RWPE2 (cell line): ENCODE measurements around the gene HOXB13.

Source experiments
- ATAC-seq: fragments of 200-7000 bp; cut with Tn5 transposase; 3 replicates; pipeline ENCODE4 v1.9.1; 2021; ENCODE audit warnings: low read depth
- DNase-seq: peaks from one replicate; pipeline ENCODE4 v3.0.0-alpha.2; 2020; ENCODE audit warnings: low spot score
- H3K27ac ChIP-seq: fragments of 450-650 bp; 2 replicates; pipeline ENCODE4 v1.5.1; 2017; ENCODE audit warnings: mild to moderate bottlenecking; ENCODE audit not compliant: poor library complexity, severe bottlenecking
- H3K27me3 ChIP-seq: fragments of 250-450 bp; sonication (Bioruptor Pico); 2 replicates; pipeline ENCODE4 v1.5.1; 2021; ENCODE audit warnings: mild to moderate bottlenecking, moderate library complexity; ENCODE audit not compliant: insufficient read depth, poor library complexity, severe bottlenecking
- H3K36me3 ChIP-seq: fragments of 250-450 bp; sonication (Bioruptor Pico); 2 replicates; pipeline ENCODE4 v1.5.1; 2020; ENCODE audit warnings: low read depth, mild to moderate bottlenecking, moderate library complexity
- H3K4me1 ChIP-seq: fragments of 250-450 bp; sonication (Bioruptor Pico); 2 replicates; pipeline ENCODE4 v1.5.1; 2021; ENCODE audit warnings: mild to moderate bottlenecking, moderate library complexity; ENCODE audit not compliant: insufficient read depth, poor library complexity, severe bottlenecking
- H3K4me3 ChIP-seq: fragments of 250-450 bp; sonication (Bioruptor Pico); 2 replicates; pipeline ENCODE4 v1.5.1; 2021; ENCODE audit warnings: mild to moderate bottlenecking, moderate library complexity; ENCODE audit not compliant: severe bottlenecking
- H3K9me3 ChIP-seq: fragments of 250-450 bp; sonication (Bioruptor Pico); 2 replicates; pipeline ENCODE4 v1.5.1; 2021; ENCODE audit warnings: mild to moderate bottlenecking, moderate library complexity; ENCODE audit not compliant: severe bottlenecking
- CTCF ChIP-seq: fragments of 450-650 bp; IDR thresholded peaks from one replicate; pipeline ENCODE4 v1.5.1; 2017; ENCODE audit warnings: mild to moderate bottlenecking, moderate library complexity; ENCODE audit not compliant: poor library complexity, severe bottlenecking

The HOXB13 gene

GRCh38 chr17:48748718-48749566 lies 20.4 kb upstream of the HOXB13 start:
- no peak for DNase-seq
- no peak for TF ChIP-seq CTCF
- H3K9me3 ChIP-seq = no peaks in the 10 kb centered on the region
- no peaks in the 10 kb centered on the region for H3K4me1 ChIP-seq
- peaks cover 98% of the 10 kb centered on the region for H3K27me3 ChIP-seq
- no peak overlapping the region for H3K27ac ChIP-seq
- H3K36me3 ChIP-seq = no peaks in the 10 kb centered on the region
- no peak overlapping the region for H3K4me3 ChIP-seq
- ATAC-seq = no peak

- H3K4me1 ChIP-seq = no peaks in the 10 kb centered on the region
- TF ChIP-seq CTCF = no peak
- peaks cover 98% of the 10 kb centered on the region for H3K27me3 ChIP-seq
- DNase-seq (no peak), ATAC-seq (no peak)
- no peak overlapping the region for H3K27ac ChIP-seq
- no peaks in the 10 kb centered on the region for H3K36me3 ChIP-seq
- no peak overlapping the region for H3K4me3 ChIP-seq
- no peaks in the 10 kb centered on the region for H3K9me3 ChIP-seq
These were observed 19.2 kb upstream of the HOXB13 start for GRCh38 chr17:48747445-48748363.

GRCh38 chr17:48746916-48747444 lies 18.4 kb upstream of the HOXB13 start:
- Histone ChIP-seq H3K27me3 (peaks cover 98% of the 10 kb centered on the region), H3K4me1 (no peaks in the 10 kb centered on the region)
- ATAC-seq = no peak

GRCh38 chr17:48745381-48746275 lies 17.1 kb upstream of the HOXB13 start:
- H3K4me3 ChIP-seq = no peak overlapping the region
- no peak for ATAC-seq
- DNase-seq = no peak
- H3K36me3 ChIP-seq = no peaks in the 10 kb centered on the region
- no peaks in the 10 kb centered on the region for H3K4me1 ChIP-seq
- TF ChIP-seq CTCF = no peak
- no peaks in the 10 kb centered on the region for H3K9me3 ChIP-seq
- no peak overlapping the region for H3K27ac ChIP-seq
- H3K27me3 ChIP-seq = peaks cover 98% of the 10 kb centered on the region

More at GRCh38 chr17:48746916-48747444, 18.4 kb upstream of the HOXB13 start:
- Histone ChIP-seq H3K9me3 (no peaks in the 10 kb centered on the region), H3K36me3 (no peaks in the 10 kb centered on the region), H3K4me3 (no peak overlapping the region), H3K27ac (no peak overlapping the region)
- no peak for DNase-seq
- TF ChIP-seq CTCF = no peak
